ENCODE measurements around the gene RNPC3.

GRCh38 chr1:103516693-103517092, 8.8 kb upstream of the RNPC3 start:
- TF ChIP-seq CTCF (IDR thresholded peaks at IDR 0.05) (no peak), EZH2phosphoT487 (IDR thresholded peaks at IDR 0.05) (no peak)

All from neural progenitor cell (in vitro differentiated cells).